ENCODE data around the gene LSM10.

- TF ChIP-seq CTCF (IDR thresholded peaks at IDR 0.05): no peak
- no peak for TF ChIP-seq POLR2A (IDR thresholded peaks at IDR 0.05)
Observed at GRCh38 chr1:36365381-36365780, 32.3 kb downstream of the LSM10 start.
